Measurements from ENCODE around the gene LCNL1.

LCNL1 gene

GRCh38 chr9:137013571-137013940, 30.8 kb downstream of the LCNL1 start:
- no peak for DNase-seq

GRCh38 chr9:137014166-137014565, 31.4 kb downstream of the LCNL1 start:
- no peak for DNase-seq

- no peak for DNase-seq
Measured at GRCh38 chr9:137014776-137015539, 32.2 kb downstream of the LCNL1 start.

GRCh38 chr9:137015540-137015930, 32.7 kb downstream of the LCNL1 start:
- no peak for DNase-seq

- DNase-seq = no peak
Measured at GRCh38 chr9:137015976-137016375, 33.2 kb downstream of the LCNL1 start.

- no peak for DNase-seq
Measured at GRCh38 chr9:137016436-137016835, 33.6 kb downstream of the LCNL1 start.

- DNase-seq = no peak
Measured at GRCh38 chr9:137017071-137017470, 34.3 kb downstream of the LCNL1 start.

GRCh38 chr9:137017791-137018497, 35.2 kb downstream of the LCNL1 start:
- no peak for DNase-seq

GRCh38 chr9:137018761-137019559, 36.2 kb downstream of the LCNL1 start:
- no peak for DNase-seq

GRCh38 chr9:137019891-137020683, 37.3 kb downstream of the LCNL1 start:
- no peak for DNase-seq

- no peak for DNase-seq
Measured at GRCh38 chr9:137020771-137021567, 38.2 kb downstream of the LCNL1 start.

- no peak for DNase-seq
Measured at GRCh38 chr9:137021568-137021978, 38.8 kb downstream of the LCNL1 start.

GRCh38 chr9:137021979-137022661, 39.3 kb downstream of the LCNL1 start:
- peak; percentile 55 for DNase-seq

GRCh38 chr9:137022662-137023008, 39.8 kb downstream of the LCNL1 start:
- DNase-seq = no peak

GRCh38 chr9:137023157-137023556, 40.4 kb downstream of the LCNL1 start:
- DNase-seq = no peak

- DNase-seq = no peak
Measured at GRCh38 chr9:137023583-137023991, 40.8 kb downstream of the LCNL1 start.

- DNase-seq = no peak
Measured at GRCh38 chr9:137025517-137025966, 42.7 kb downstream of the LCNL1 start.

- no peak for DNase-seq
Measured at GRCh38 chr9:137026384-137026783, 43.6 kb downstream of the LCNL1 start.

- no peak for DNase-seq
Measured at GRCh38 chr9:137026828-137027227, 44.0 kb downstream of the LCNL1 start.

- DNase-seq = no peak
Measured at GRCh38 chr9:137027369-137028262, 44.8 kb downstream of the LCNL1 start, which contains the start of gene ABCA2. Gene ABCA2, minus strand, starts transcription at chr9:137028237. Its CDS starts 97 bp downstream, at chr9:137028140.
